HepG2 (cell line): ENCODE measurements around the gene RPL19. TPM values are rescaled to one million over a fixed set of nuclear protein-coding genes. Genes with fewer than 3 reads are reported as not detected.
A peak's percentile ranks its signal among the peaks of the same experiment; 100 is the strongest.

Source experiments
- ARNT2 ChIP-seq: sonication (generic); formaldehyde crosslinking; IDR thresholded peaks from 2 replicates; pipeline ENCODE4 v1.8.0; 2022; ENCODE audit warnings: mild to moderate bottlenecking, low read depth, missing genetic modification reagents, moderate library complexity
- ATAD3A ChIP-seq: sonication (generic); formaldehyde crosslinking; IDR thresholded peaks from 2 replicates; pipeline ENCODE4 v1.4.0; 2020; ENCODE audit warnings: missing genetic modification reagents
- CERS6 ChIP-seq: sonication (generic); formaldehyde crosslinking; IDR thresholded peaks from 2 replicates; pipeline ENCODE4 v1.5.0; 2020; ENCODE audit warnings: missing genetic modification reagents
- ELK4 ChIP-seq: sonication (generic); formaldehyde crosslinking; IDR thresholded peaks from 2 replicates; pipeline ENCODE4 v1.9.0; 2021; ENCODE audit warnings: missing genetic modification reagents, borderline replicate concordance
- HOXD1 ChIP-seq: sonication (generic); formaldehyde crosslinking; IDR thresholded peaks from 2 replicates; pipeline ENCODE4 v1.5.0; 2020; ENCODE audit warnings: missing genetic modification reagents
- IKZF1 ChIP-seq: fragments of 450-650 bp; IDR thresholded peaks from 2 replicates; pipeline ENCODE4 v1.7.1; 2016
- MTA3 ChIP-seq: sonication (generic); formaldehyde crosslinking; IDR thresholded peaks from 2 replicates; pipeline ENCODE4 v1.4.0; 2020; ENCODE audit warnings: missing genetic modification reagents
- NPAS2 ChIP-seq: sonication (generic); formaldehyde crosslinking; IDR thresholded peaks from 2 replicates; pipeline ENCODE4 v1.8.0; 2022; ENCODE audit warnings: mild to moderate bottlenecking, missing genetic modification reagents, borderline replicate concordance
- NR2F2 ChIP-seq: IDR thresholded peaks from 2 replicates; pipeline ENCODE4 v1.6.1; 2012; ENCODE audit warnings: low read depth, inconsistent platforms, borderline replicate concordance
- NRL ChIP-seq: sonication (generic); formaldehyde crosslinking; IDR thresholded peaks from 2 replicates; pipeline ENCODE4 v1.5.0; 2020; ENCODE audit warnings: missing genetic modification reagents, mild to moderate bottlenecking, moderate library complexity, borderline replicate concordance
- PHF20 ChIP-seq: sonication (generic); formaldehyde crosslinking; IDR thresholded peaks from 2 replicates; pipeline ENCODE4 v1.5.0; 2020; ENCODE audit warnings: mild to moderate bottlenecking, missing genetic modification reagents
- SCMH1 ChIP-seq: sonication (generic); formaldehyde crosslinking; IDR thresholded peaks from 2 replicates; pipeline ENCODE4 v1.9.0; 2021; ENCODE audit warnings: missing genetic modification reagents, mild to moderate bottlenecking, borderline replicate concordance
- SNAI1 ChIP-seq: sonication (generic); formaldehyde crosslinking; IDR thresholded peaks from 2 replicates; pipeline ENCODE4 v1.5.0; 2020; ENCODE audit warnings: mild to moderate bottlenecking, missing genetic modification reagents, borderline replicate concordance
- SNAPC2 ChIP-seq: sonication (generic); formaldehyde crosslinking; IDR thresholded peaks from 2 replicates; pipeline ENCODE4 v1.8.1; 2022; ENCODE audit warnings: mild to moderate bottlenecking, missing genetic modification reagents
- SOX13 ChIP-seq, 3 experiments: fragments of 450-650 bp in 1 of 3; sonication (generic) in 1 of 3; formaldehyde crosslinking in 1 of 3; IDR thresholded peaks in 2 of 3; conservative IDR thresholded peaks in 1 of 3; 2 replicates each; pipeline versions ENCODE4 v1.5.0 to v1.6.1; 2016 to 2020; ENCODE audit warnings: antibody characterized with exemption in 1 of 3, mild to moderate bottlenecking in 1 of 3, missing compliant biosample characterization in 1 of 3, missing genetic modification reagents in 1 of 3, moderate library complexity in 1 of 3
- ZFP1 ChIP-seq: IDR thresholded peaks from 2 replicates; pipeline ENCODE4 v1.6.1; 2016
- ZNF12 ChIP-seq: sonication (generic); formaldehyde crosslinking; IDR thresholded peaks from 2 replicates; pipeline ENCODE4 v1.5.0; 2020; ENCODE audit warnings: missing genetic modification reagents
- ZNF253 ChIP-seq: sonication (generic); formaldehyde crosslinking; IDR thresholded peaks from 2 replicates; pipeline ENCODE4 v1.8.0; 2022; ENCODE audit warnings: mild to moderate bottlenecking, missing genetic modification reagents, borderline replicate concordance
- ZNF317 ChIP-seq: sonication (generic); formaldehyde crosslinking; IDR thresholded peaks from 2 replicates; pipeline ENCODE4 v1.5.0; 2020; ENCODE audit warnings: mild to moderate bottlenecking, missing genetic modification reagents
- ZNF329 ChIP-seq: sonication (generic); formaldehyde crosslinking; IDR thresholded peaks from 2 replicates; pipeline ENCODE4 v1.9.0; 2021; ENCODE audit warnings: low read depth, mild to moderate bottlenecking, missing genetic modification reagents
- ZNF382 ChIP-seq: sonication (generic); formaldehyde crosslinking; IDR thresholded peaks from 2 replicates; pipeline ENCODE4 v1.5.0; 2020; ENCODE audit warnings: missing genetic modification reagents, mild to moderate bottlenecking, borderline replicate concordance
- ZNF549 ChIP-seq: sonication (generic); formaldehyde crosslinking; IDR thresholded peaks from 2 replicates; pipeline ENCODE4 v1.5.0; 2020; ENCODE audit warnings: missing genetic modification reagents
- ZNF589 ChIP-seq: sonication (generic); formaldehyde crosslinking; conservative IDR thresholded peaks from 2 replicates; pipeline ENCODE4 v1.8.0; 2022; ENCODE audit warnings: mild to moderate bottlenecking, moderate library complexity, missing genetic modification reagents
- polyA plus RNA-seq, 8 experiments: library from polyadenylated mRNA; depleted of rRNA in 3 of 8; stranded (reverse) in 7 of 8; unstranded in 1 of 8; fragments of >200 nt; fragmentation: Illumina TruSeq in 4 of 8; extraction: Trizol in 4 of 8; gene quantifications; 2 replicates each; pipeline versions ENCODE4 v1.2.1 to v1.2.3, GENCODE V29; 2011 to 2016; ENCODE audit warnings: low read depth in 4 of 8, missing spikeins in 1 of 8, mixed read lengths in 1 of 8; ENCODE audit not compliant: insufficient read depth in 1 of 8
- total RNA-seq, 5 experiments: library from RNA; depleted of rRNA; stranded (reverse); fragments of >200 nt; fragmentation: Illumina TruSeq; extraction: Trizol; gene quantifications; 2 replicates each; pipeline ENCODE4 v1.2.3, GENCODE V29; 2016; ENCODE audit warnings: low read depth in 1 of 5
- TF ChIP-seq, protein P1 (sequence below): sonication (generic); formaldehyde crosslinking; IDR thresholded peaks from 2 replicates; pipeline ENCODE4 v1.4.0; 2020; ENCODE audit warnings: low read depth, mild to moderate bottlenecking, missing genetic modification reagents
- TF ChIP-seq, protein P2 (sequence below): sonication (generic); formaldehyde crosslinking; IDR thresholded peaks from 2 replicates; pipeline ENCODE4 v1.4.0; 2020; ENCODE audit warnings: missing genetic modification reagents

RPL19 gene
- total and polyA plus RNA-seq, 2 of the 13 experiments (the other 11 are each of a cell fraction or from before 2014, with no cell fraction given) = 2,522 to 2,768 TPM

DNA sequence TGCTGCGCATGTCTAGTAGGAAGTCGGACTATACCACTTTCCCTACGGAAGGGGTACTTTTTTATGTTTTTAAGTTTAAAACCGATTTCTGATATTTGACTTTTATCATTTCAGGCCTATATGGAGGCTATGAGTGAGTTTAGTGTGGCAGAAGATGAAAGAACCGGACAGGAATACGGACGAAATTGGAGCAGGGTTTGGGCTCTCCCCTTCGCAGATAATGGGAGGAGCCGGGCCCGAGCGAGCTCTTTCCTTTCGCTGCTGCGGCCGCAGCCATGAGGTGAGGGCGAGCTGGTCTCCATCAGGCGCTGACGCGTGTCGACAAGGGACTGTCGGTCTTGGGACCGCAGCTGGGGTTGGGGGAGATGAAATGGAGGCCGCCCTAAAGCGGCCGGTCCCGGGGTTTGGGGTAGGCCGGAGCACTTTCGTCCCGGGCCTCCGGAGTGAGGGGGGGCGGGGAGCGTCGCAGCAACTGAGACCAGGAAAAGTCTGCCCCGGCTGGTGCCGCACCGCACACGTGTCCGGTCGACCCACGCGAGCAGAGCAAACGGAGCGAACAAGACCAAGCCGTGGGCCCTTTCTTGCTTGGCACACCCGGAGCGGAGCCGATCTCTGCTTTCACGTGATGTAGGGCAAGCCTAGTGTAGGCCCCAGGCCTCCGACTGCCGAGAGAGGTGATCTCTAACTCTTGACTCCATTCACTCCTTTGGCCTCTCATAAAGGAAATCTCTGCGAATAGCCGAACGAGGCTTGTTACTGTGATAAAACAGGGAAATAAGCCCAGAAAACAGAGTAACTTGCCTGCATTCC, at the start of gene RPL19 (continued):
- peak; percentile 86 for TF ChIP-seq ELK4 (CRISPR knock-in tag)
- TF ChIP-seq CERS6 (CRISPR knock-in tag) = no peak; the same call in 1 of the 2 replicates
- TF ChIP-seq ZNF589 = no peak
- no peak for TF ChIP-seq ZNF549 (CRISPR knock-in tag)
- TF ChIP-seq, protein P1, sequence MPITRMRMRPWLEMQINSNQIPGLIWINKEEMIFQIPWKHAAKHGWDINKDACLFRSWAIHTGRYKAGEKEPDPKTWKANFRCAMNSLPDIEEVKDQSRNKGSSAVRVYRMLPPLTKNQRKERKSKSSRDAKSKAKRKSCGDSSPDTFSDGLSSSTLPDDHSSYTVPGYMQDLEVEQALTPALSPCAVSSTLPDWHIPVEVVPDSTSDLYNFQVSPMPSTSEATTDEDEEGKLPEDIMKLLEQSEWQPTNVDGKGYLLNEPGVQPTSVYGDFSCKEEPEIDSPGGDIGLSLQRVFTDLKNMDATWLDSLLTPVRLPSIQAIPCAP (CRISPR knock-in tag) = 0 out of 2 replicates have a peak, but pooled peaks have one; percentile 67
- TF ChIP-seq SCMH1 = no peak
- peak; percentile 84 for TF ChIP-seq ZNF329
- peak; percentile 15; the same call in 1 of the 2 replicates for TF ChIP-seq SNAPC2 (CRISPR knock-in tag)
- peak; percentile 43; the same call in 1 of the 2 replicates for TF ChIP-seq SOX13 (IDR thresholded peaks at IDR 0.05)
- TF ChIP-seq SOX13 (CRISPR knock-in tag; conservative IDR thresholded peaks at IDR 0.05 in 1 of 2, IDR thresholded peaks at IDR 0.05 in 1 of 2) = peak; percentile 15 to 26; a peak in 1 of 4 replicates
- peak; percentile 49; the same call in 1 of the 2 replicates for TF ChIP-seq ZNF317 (CRISPR knock-in tag)
- TF ChIP-seq SNAI1 = no peak; the same call in 1 of the 2 replicates
- TF ChIP-seq ARNT2 (CRISPR knock-in tag) = peak; percentile 59; the same call in 1 of the 2 replicates
- TF ChIP-seq, protein P2, sequence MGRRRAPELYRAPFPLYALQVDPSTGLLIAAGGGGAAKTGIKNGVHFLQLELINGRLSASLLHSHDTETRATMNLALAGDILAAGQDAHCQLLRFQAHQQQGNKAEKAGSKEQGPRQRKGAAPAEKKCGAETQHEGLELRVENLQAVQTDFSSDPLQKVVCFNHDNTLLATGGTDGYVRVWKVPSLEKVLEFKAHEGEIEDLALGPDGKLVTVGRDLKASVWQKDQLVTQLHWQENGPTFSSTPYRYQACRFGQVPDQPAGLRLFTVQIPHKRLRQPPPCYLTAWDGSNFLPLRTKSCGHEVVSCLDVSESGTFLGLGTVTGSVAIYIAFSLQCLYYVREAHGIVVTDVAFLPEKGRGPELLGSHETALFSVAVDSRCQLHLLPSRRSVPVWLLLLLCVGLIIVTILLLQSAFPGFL (CRISPR knock-in tag) = no peak
- peak; percentile 17; the same call in 1 of the 2 replicates for TF ChIP-seq HOXD1 (CRISPR knock-in tag)
- no peak for TF ChIP-seq MTA3
- TF ChIP-seq ZNF253 = no peak
- no peak for TF ChIP-seq NPAS2 (CRISPR knock-in tag)
- TF ChIP-seq IKZF1 = no peak
- TF ChIP-seq ZNF382 (CRISPR knock-in tag) = no peak
- TF ChIP-seq ZNF12 (CRISPR knock-in tag) = peak; percentile 73; the same call in 1 of the 2 replicates
- TF ChIP-seq ZFP1 (CRISPR knock-in tag) = peak; percentile 75
- peak; percentile 82; the same call in 1 of the 2 replicates for TF ChIP-seq NRL (CRISPR knock-in tag)
- TF ChIP-seq PHF20 (CRISPR knock-in tag) = peak; percentile 81
- peak; percentile 92 for TF ChIP-seq ATAD3A
- peak; percentile 72; the same call in 1 of the 2 replicates for TF ChIP-seq NR2F2
